Tibial artery (tissue), 4 donors: ENCODE data around the gene C14orf132.
A peak's percentile ranks its signal among the peaks of the same experiment; 100 is the strongest.

Experiments
- DNase-seq, 2 donors: peaks; one replicate each; pipeline ENCODE4 v3.0.0-alpha.2; 2019
- H3K27ac ChIP-seq, 2 donors: fragments of 200-600 bp; sonication (generic) in 1 of 2; 1 replicate in 1 of 2; 2 replicates in 1 of 2; pipeline ENCODE4 v1.5.1; 2018 to 2019; ENCODE audit warnings: mild to moderate bottlenecking in 1 of 2
- H3K27me3 ChIP-seq, 2 donors: fragments of 200-600 bp; sonication (generic) in 1 of 2; one replicate each; pipeline versions ENCODE4 v1.5.1 to v1.6.0; 2016 to 2019
- H3K36me3 ChIP-seq, 3 donors: fragments of 200-600 bp; sonication (generic) in 2 of 3; one replicate each; pipeline ENCODE4 v1.5.1; 2016 to 2019; ENCODE audit warnings: mild to moderate bottlenecking in 2 of 3
- H3K4me1 ChIP-seq, 4 donors: fragments of 200-600 bp; sonication (generic) in 2 of 4; 1 replicate in 3 of 4; 2 replicates in 1 of 4; pipeline ENCODE4 v1.5.1; 2016 to 2019
- H3K4me3 ChIP-seq, 2 donors: fragments of 200-600 bp; sonication (generic) in 1 of 2; 1 replicate in 1 of 2; 2 replicates in 1 of 2; pipeline ENCODE4 v1.5.1; 2018 to 2019; ENCODE audit warnings: mild to moderate bottlenecking in 2 of 2
- H3K9me3 ChIP-seq, 3 donors: fragments of 200-600 bp; sonication (generic) in 1 of 3; one replicate each; pipeline ENCODE4 v1.5.1; 2016 to 2019
- intact Hi-C: fragments of 100-400 bp; cut with DNase I; formaldehyde crosslinking; loops from one replicate; pipeline ENCODE4 v1.15.0; 2023; ENCODE audit warnings: low total_unique reads
- TF ChIP-seq, protein P1 (sequence below), 2 experiments: fragments of 200-600 bp in 1 of 2; fragments of 450-650 bp in 1 of 2; IDR thresholded peaks; one replicate each; pipeline ENCODE4 v1.5.1; 2017 to 2019; ENCODE audit warnings: antibody characterized with exemption in 2 of 2, mild to moderate bottlenecking in 1 of 2, moderate library complexity in 1 of 2

Gene C14orf132

DNA sequence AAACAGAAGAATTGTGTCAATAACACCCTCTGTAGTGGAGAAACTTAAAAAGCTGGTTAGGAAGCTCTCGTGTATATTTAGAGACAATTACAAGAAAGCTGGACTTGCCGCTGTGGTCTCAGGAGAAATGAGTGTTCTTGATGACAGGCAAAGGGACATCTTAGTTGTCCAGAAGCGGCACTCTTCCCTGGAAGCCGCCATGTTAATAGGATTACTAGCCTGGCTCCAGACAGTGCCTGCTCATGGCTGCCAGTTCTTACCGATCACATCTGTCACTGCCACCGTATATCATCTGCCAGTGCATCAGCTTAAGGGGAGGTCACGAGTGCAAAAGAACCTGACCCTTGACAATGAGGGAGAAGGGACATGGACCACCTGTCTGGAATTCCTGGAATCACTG is 48.9 kb downstream of the C14orf132 start:
- peaks cover 0 to 18% (median 11%) of the 10 kb centered on the region in 4 donors for H3K4me1 ChIP-seq
- no peak overlapping the region for H3K4me3 ChIP-seq
- H3K27me3 ChIP-seq: no peaks in the 10 kb centered on the region
- H3K36me3 ChIP-seq: peaks cover 7 to 26% (median 23%) of the 10 kb centered on the region in 3 donors
- intact Hi-C loops: no loop called here
- DNase-seq: peak in 1 of 2 donors; percentile 31
- no peaks in the 10 kb centered on the region for H3K9me3 ChIP-seq
- TF ChIP-seq, protein P1, sequence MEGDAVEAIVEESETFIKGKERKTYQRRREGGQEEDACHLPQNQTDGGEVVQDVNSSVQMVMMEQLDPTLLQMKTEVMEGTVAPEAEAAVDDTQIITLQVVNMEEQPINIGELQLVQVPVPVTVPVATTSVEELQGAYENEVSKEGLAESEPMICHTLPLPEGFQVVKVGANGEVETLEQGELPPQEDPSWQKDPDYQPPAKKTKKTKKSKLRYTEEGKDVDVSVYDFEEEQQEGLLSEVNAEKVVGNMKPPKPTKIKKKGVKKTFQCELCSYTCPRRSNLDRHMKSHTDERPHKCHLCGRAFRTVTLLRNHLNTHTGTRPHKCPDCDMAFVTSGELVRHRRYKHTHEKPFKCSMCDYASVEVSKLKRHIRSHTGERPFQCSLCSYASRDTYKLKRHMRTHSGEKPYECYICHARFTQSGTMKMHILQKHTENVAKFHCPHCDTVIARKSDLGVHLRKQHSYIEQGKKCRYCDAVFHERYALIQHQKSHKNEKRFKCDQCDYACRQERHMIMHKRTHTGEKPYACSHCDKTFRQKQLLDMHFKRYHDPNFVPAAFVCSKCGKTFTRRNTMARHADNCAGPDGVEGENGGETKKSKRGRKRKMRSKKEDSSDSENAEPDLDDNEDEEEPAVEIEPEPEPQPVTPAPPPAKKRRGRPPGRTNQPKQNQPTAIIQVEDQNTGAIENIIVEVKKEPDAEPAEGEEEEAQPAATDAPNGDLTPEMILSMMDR (IDR thresholded peaks at IDR 0.05): no peak
- no peak overlapping the region for H3K27ac ChIP-seq

- Histone ChIP-seq H3K27me3 (no peaks in the 10 kb centered on the region), H3K27ac (no peak overlapping the region), H3K9me3 (no peaks in the 10 kb centered on the region), H3K4me3 (no peak overlapping the region), H3K4me1 (peaks cover 0 to 18% (median 11%) of the 10 kb centered on the region in 4 donors), H3K36me3 (peaks cover 7 to 26% (median 23%) of the 10 kb centered on the region in 3 donors)
- peak in 1 of 2 donors; percentile 29 for DNase-seq
- intact Hi-C loops: no loop called here
- TF ChIP-seq, protein P1 (IDR thresholded peaks at IDR 0.05): no peak
These were observed 49.3 kb downstream of the C14orf132 start for GRCh38 chr14:96088481-96088880.

DNA sequence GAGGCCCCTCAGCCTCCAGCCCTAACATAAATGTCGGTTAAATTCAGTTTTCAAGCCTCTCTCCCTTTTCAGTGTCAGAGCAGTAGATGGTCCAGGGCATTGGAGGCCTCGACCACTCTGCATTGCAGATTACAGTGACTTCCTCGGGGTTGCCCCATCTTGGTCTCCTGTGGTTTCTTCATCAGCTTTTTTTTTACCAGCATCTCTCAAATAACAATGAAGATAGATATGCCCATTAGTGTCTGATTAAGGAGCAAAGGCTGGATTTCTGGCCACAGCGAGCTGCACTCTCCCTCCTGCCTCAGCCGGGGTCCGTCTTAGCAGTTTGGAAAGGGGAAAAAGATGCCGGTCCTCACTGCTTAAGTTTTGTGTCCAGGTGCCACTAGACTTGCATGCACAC is 49.7 kb downstream of the C14orf132 start:
- H3K4me1 ChIP-seq: peaks cover 0 to 18% (median 11%) of the 10 kb centered on the region in 4 donors
- no peaks in the 10 kb centered on the region for H3K27me3 ChIP-seq
- no peaks in the 10 kb centered on the region for H3K9me3 ChIP-seq
- no peak overlapping the region for H3K4me3 ChIP-seq
- peaks cover 7 to 26% (median 23%) of the 10 kb centered on the region in 3 donors for H3K36me3 ChIP-seq
- TF ChIP-seq, protein P1 (IDR thresholded peaks at IDR 0.05): no peak
- no peak overlapping the region for H3K27ac ChIP-seq
- intact Hi-C loops: no loop called here
- DNase-seq: peak in 1 of 2 donors; percentile 29

- intact Hi-C loops: no loop called here
- DNase-seq: peak in 1 of 2 donors; percentile 55
- TF ChIP-seq, protein P1 (IDR thresholded peaks at IDR 0.05): no peak
These were observed 50.2 kb downstream of the C14orf132 start for GRCh38 chr14:96089401-96089800.

DNA sequence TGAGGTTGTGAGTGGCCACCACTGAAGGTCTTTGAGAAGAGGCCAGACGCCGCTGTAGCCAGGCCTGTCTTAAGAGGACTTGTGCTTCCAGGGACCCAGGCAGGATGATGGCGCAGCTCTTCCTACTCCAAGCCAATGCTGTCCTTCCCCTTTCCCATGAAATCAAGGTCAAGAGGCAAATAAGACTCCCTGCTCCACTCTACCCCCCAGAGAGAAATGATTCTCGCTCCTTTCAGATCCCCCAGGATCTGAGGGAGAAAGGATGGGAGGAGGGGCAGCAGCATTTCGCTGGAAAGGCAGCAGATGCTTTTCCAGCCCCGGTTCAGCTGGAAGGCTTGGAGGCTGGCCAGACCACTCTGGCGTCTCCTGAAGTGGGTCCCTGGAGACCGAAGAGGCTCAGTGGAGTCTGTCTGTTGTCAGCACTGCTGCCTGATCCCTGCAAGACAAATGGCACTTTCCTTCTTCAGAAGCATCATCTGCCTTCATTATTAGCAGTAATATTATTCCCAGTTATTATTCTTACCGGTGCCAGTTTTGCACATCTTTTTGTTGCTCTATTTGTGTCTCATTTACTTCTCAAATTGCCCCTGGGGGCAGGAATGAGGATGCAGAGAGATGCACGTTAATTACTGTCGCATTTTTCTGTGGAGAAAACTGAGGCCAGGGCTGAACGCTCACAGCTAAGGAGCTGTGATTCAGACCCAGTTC is 51.4 kb downstream of the C14orf132 start:
- DNase-seq: peak; percentile 48 to 72
- intact Hi-C loops: no loop called here
- H3K27ac ChIP-seq: no peak overlapping the region
- TF ChIP-seq, protein P1 (IDR thresholded peaks at IDR 0.05): no peak
- no peak overlapping the region for H3K4me3 ChIP-seq
- H3K27me3 ChIP-seq: no peaks in the 10 kb centered on the region
- no peaks in the 10 kb centered on the region for H3K9me3 ChIP-seq
- peaks cover 0 to 18% (median 11%) of the 10 kb centered on the region in 4 donors for H3K4me1 ChIP-seq
- H3K36me3 ChIP-seq: peaks cover 7 to 26% (median 23%) of the 10 kb centered on the region in 3 donors

More at GRCh38 chr14:96089401-96089800, 50.2 kb downstream of the C14orf132 start:
- Histone ChIP-seq H3K4me3 (no peak overlapping the region), H3K27me3 (no peaks in the 10 kb centered on the region), H3K27ac (no peak overlapping the region), H3K9me3 (no peaks in the 10 kb centered on the region), H3K36me3 (peaks cover 7 to 26% (median 23%) of the 10 kb centered on the region in 3 donors), H3K4me1 (peaks cover 0 to 18% (median 11%) of the 10 kb centered on the region in 4 donors)
